Thoracic aorta (tissue), 2 donors: ENCODE measurements around the gene TTC7B. TPM values are rescaled to one million over a fixed set of nuclear protein-coding genes. Genes with fewer than 3 reads are reported as not detected.

Experiments
- ATAC-seq: fragments of 150-250 bp; one replicate; pipeline ENCODE4 v1.8.0; 2017; ENCODE audit warnings: low read depth; ENCODE audit not compliant: insufficient number of reproducible peaks, low FRiP score
- DNase-seq: peaks from one replicate; pipeline ENCODE4 v3.0.0-alpha.2; 2020; ENCODE audit warnings: low spot score
- H3K27ac ChIP-seq, 2 donors: fragments of 200-600 bp; sonication (generic); 1 replicate in 1 of 2; 2 replicates in 1 of 2; pipeline ENCODE4 v1.5.1; 2016; ENCODE audit warnings: mild to moderate bottlenecking in 2 of 2, moderate library complexity in 2 of 2
- H3K27me3 ChIP-seq: fragments of 200-600 bp; sonication (generic); replicated peaks from 2 replicates; pipeline ENCODE4 v1.6.0; 2016; ENCODE audit warnings: mild to moderate bottlenecking; ENCODE audit not compliant: insufficient read depth
- H3K36me3 ChIP-seq: fragments of 200-600 bp; sonication (generic); one replicate; pipeline ENCODE4 v1.5.1; 2016
- H3K4me1 ChIP-seq, 2 donors: fragments of 200-600 bp; sonication (generic); 1 replicate in 1 of 2; 2 replicates in 1 of 2; pipeline versions ENCODE4 v1.5.1 to v1.6.0; 2016; ENCODE audit warnings: low read depth in 2 of 2, mild to moderate bottlenecking in 1 of 2; ENCODE audit not compliant: control insufficient read depth in 1 of 2
- H3K4me3 ChIP-seq: fragments of 200-600 bp; sonication (generic); 2 replicates; pipeline ENCODE4 v1.5.1; 2016; ENCODE audit warnings: mild to moderate bottlenecking
- H3K9me3 ChIP-seq: fragments of 200-600 bp; sonication (generic); 2 replicates; pipeline ENCODE4 v1.5.1; 2016
- CTCF ChIP-seq: fragments of 200-600 bp; sonication (generic); IDR thresholded peaks from one replicate; pipeline ENCODE4 v1.5.1; 2019; ENCODE audit warnings: antibody characterized with exemption
- total RNA-seq, 2 donors: library from RNA; depleted of rRNA; stranded (reverse); fragments of >200 nt; gene quantifications; one replicate each; pipeline versions ENCODE4 v1.1.0 to v1.2.3, GENCODE V29; 2016

The TTC7B gene
- total RNA-seq, 2 donors from 2014 or later = 38.9 to 56.3 TPM

GRCh38 chr14:90696720-90697119 lies 119.5 kb downstream of the TTC7B start:
- DNase-seq (no peak), ATAC-seq (peak; percentile 38)
- Histone ChIP-seq H3K27ac (peak overlapping the region; percentile 85 to 91), H3K9me3 (no peaks in the 10 kb centered on the region), H3K36me3 (no peaks in the 10 kb centered on the region), H3K27me3 (no peaks in the 10 kb centered on the region), H3K4me1 (peaks cover 26 to 38% of the 10 kb centered on the region in 2 donors), H3K4me3 (peak overlapping the region; percentile 41)
- no peak for TF ChIP-seq CTCF

- Histone ChIP-seq H3K4me3 (no peak overlapping the region), H3K27me3 (no peaks in the 10 kb centered on the region), H3K27ac (peak overlapping the region; percentile 85 to 91), H3K4me1 (peaks cover 26 to 38% of the 10 kb centered on the region in 2 donors), H3K9me3 (no peaks in the 10 kb centered on the region), H3K36me3 (no peaks in the 10 kb centered on the region)
- DNase-seq (no peak), ATAC-seq (no peak)
- no peak for TF ChIP-seq CTCF
These were observed 120.1 kb downstream of the TTC7B start for GRCh38 chr14:90695997-90696660.

GRCh38 chr14:90693413-90693812 lies 122.8 kb downstream of the TTC7B start:
- no peak for DNase-seq
- no peaks in the 10 kb centered on the region for H3K9me3 ChIP-seq
- H3K27ac ChIP-seq = no peak overlapping the region
- ATAC-seq = no peak
- H3K36me3 ChIP-seq = no peaks in the 10 kb centered on the region
- no peak for TF ChIP-seq CTCF
- peaks cover 20 to 29% of the 10 kb centered on the region in 2 donors for H3K4me1 ChIP-seq
- no peak overlapping the region for H3K4me3 ChIP-seq
- no peaks in the 10 kb centered on the region for H3K27me3 ChIP-seq

- ATAC-seq (no peak), DNase-seq (no peak)
- Histone ChIP-seq H3K4me3 (no peak overlapping the region), H3K9me3 (no peaks in the 10 kb centered on the region), H3K27me3 (no peaks in the 10 kb centered on the region), H3K27ac (no peak overlapping the region), H3K4me1 (peaks cover 16 to 23% of the 10 kb centered on the region in 2 donors), H3K36me3 (no peaks in the 10 kb centered on the region)
- no peak for TF ChIP-seq CTCF
These were observed 123.4 kb downstream of the TTC7B start for GRCh38 chr14:90692826-90693225.

GRCh38 chr14:90692061-90692460 lies 124.2 kb downstream of the TTC7B start:
- H3K9me3 ChIP-seq = no peaks in the 10 kb centered on the region
- DNase-seq = no peak
- H3K27me3 ChIP-seq = no peaks in the 10 kb centered on the region
- peaks cover 12 to 16% of the 10 kb centered on the region in 2 donors for H3K4me1 ChIP-seq
- H3K4me3 ChIP-seq = no peak overlapping the region
- TF ChIP-seq CTCF = no peak
- ATAC-seq = no peak
- H3K27ac ChIP-seq = no peak overlapping the region
- H3K36me3 ChIP-seq = no peaks in the 10 kb centered on the region
